Endothelial cell of umbilical vein (primary cell): Measurements from ENCODE around the gene RAB7B. TPM values are rescaled to one million over a fixed set of nuclear protein-coding genes. Genes with fewer than 3 reads are reported as not detected.
A peak's percentile ranks its signal among the peaks of the same experiment; 100 is the strongest.

Experiments used
- BruUV-seq: library from RNA; stranded (reverse); fragments of 400-500 nt; replicated peaks from 2 replicates; lab custom pipeline; 2021; lab: Mats Ljungman, UMichigan
- CTCF ChIA-PET: fragments of 300-600, 350-600 bp; sonication (Branson Sonifier 250); formaldehyde crosslinking; loops from one replicate; lab custom pipeline; 2021; ENCODE audit warnings: antibody characterized with exemption, inconsistent platforms; lab: Charles Lee
- POLR2A ChIA-PET: fragments of 300-600, 350-600 bp; sonication (Branson Sonifier 250); formaldehyde crosslinking; loops from one replicate; lab custom pipeline; 2021; ENCODE audit warnings: antibody characterized with exemption, inconsistent platforms; lab: Charles Lee
- DNase-seq: peaks from one replicate; pipeline ENCODE4 v3.0.0-alpha.2; 2011; ENCODE audit warnings: low read depth, low spot score
- FAIRE-seq: peaks from 2 replicates; lab custom pipeline; 2011; peaks lifted over from hg19 to GRCh38; lab: Jason Lieb, UNC
- H2AFZ ChIP-seq: 2 replicates; pipeline ENCODE4 v1.6.0; 2012; ENCODE audit warnings: low read depth, low read length, control low read depth, inconsistent platforms
- H3K27ac ChIP-seq: 2 replicates; pipeline ENCODE4 v1.5.1; 2011; ENCODE audit warnings: low read depth, mild to moderate bottlenecking, control low read depth, low read length, moderate library complexity; ENCODE audit not compliant: insufficient read depth
- H3K27me3 ChIP-seq, 2 experiments: 2 replicates each; pipeline versions ENCODE4 v1.6.0 to v1.6.1; 2011; ENCODE audit warnings: low read length in 2 of 2, mixed read lengths in 1 of 2; ENCODE audit not compliant: control insufficient read depth in 2 of 2, insufficient read depth in 2 of 2
- H3K36me3 ChIP-seq, 2 experiments: 2 replicates in 1 of 2; 3 replicates in 1 of 2; pipeline ENCODE4 v1.5.1; 2011; ENCODE audit warnings: low read length in 2 of 2, mild to moderate bottlenecking in 1 of 2, moderate library complexity in 1 of 2; ENCODE audit not compliant: control insufficient read depth in 2 of 2, insufficient read depth in 2 of 2; ENCODE audit errors: extremely low read depth in 1 of 2
- H3K4me1 ChIP-seq: 3 replicates; pipeline ENCODE4 v1.5.1; 2011; ENCODE audit warnings: mild to moderate bottlenecking, low read length; ENCODE audit not compliant: control insufficient read depth, insufficient read depth; ENCODE audit errors: extremely low read depth
- H3K4me2 ChIP-seq: 2 replicates; pipeline ENCODE4 v1.6.1; 2011; ENCODE audit warnings: low read length, control low read depth, mixed read lengths; ENCODE audit not compliant: insufficient read depth
- H3K4me3 ChIP-seq, 3 experiments: fragments of 200-600 bp in 1 of 3; sonication (generic), shearing (Covaris generic) in 1 of 3; replicated peaks in 1 of 3; 2 replicates each; pipeline ENCODE4 v1.5.1; 2011 to 2016; ENCODE audit warnings: control low read depth in 3 of 3, low read length in 3 of 3, mild to moderate bottlenecking in 2 of 3, inconsistent platforms in 1 of 3, low read depth in 1 of 3, moderate library complexity in 1 of 3; ENCODE audit not compliant: insufficient read depth in 1 of 3
- H3K79me2 ChIP-seq: 2 replicates; pipeline ENCODE4 v1.6.0; 2012; ENCODE audit warnings: low read length, inconsistent platforms; ENCODE audit not compliant: control insufficient read depth, insufficient read depth
- H3K9ac ChIP-seq: replicated peaks from 2 replicates; pipeline ENCODE3; 2011; ENCODE audit warnings: low read length, control low read depth; ENCODE audit not compliant: insufficient read depth; ENCODE audit errors: extremely low read depth
- H3K9me1 ChIP-seq: replicated peaks from 3 replicates; pipeline ENCODE4 v1.6.0; 2011; ENCODE audit warnings: mild to moderate bottlenecking, low read length; ENCODE audit not compliant: control insufficient read depth, insufficient read depth; ENCODE audit errors: extremely low read depth
- H3K9me3 ChIP-seq: replicated peaks from 2 replicates; pipeline ENCODE4 v1.5.1; 2012; ENCODE audit warnings: low read length, inconsistent platforms; ENCODE audit not compliant: control insufficient read depth, insufficient read depth
- H4K20me1 ChIP-seq: replicated peaks from 2 replicates; pipeline ENCODE3; 2011; ENCODE audit warnings: mild to moderate bottlenecking, low read length; ENCODE audit not compliant: control insufficient read depth, insufficient read depth; ENCODE audit errors: extremely low read depth
- CTCF ChIP-seq, 2 donors: IDR thresholded peaks; 1 replicate in 1 of 2; 2 replicates in 1 of 2; pipeline ENCODE4 v1.5.1; 2011; ENCODE audit warnings: low read length in 2 of 2, mild to moderate bottlenecking in 2 of 2, moderate library complexity in 2 of 2, control low read depth in 1 of 2, inconsistent platforms in 1 of 2, low read depth in 1 of 2; ENCODE audit not compliant: insufficient read depth in 1 of 2; ENCODE audit errors: extremely low read depth in 1 of 2
- EZH2 ChIP-seq: IDR thresholded peaks from 2 replicates; pipeline ENCODE4 v1.6.1; 2012; ENCODE audit warnings: borderline replicate concordance, low read depth, mild to moderate bottlenecking, moderate library complexity, low read length, inconsistent platforms; ENCODE audit not compliant: severe bottlenecking
- FOS ChIP-seq: IDR thresholded peaks from 2 replicates; pipeline ENCODE4 v1.6.1; 2011; ENCODE audit warnings: mild to moderate bottlenecking, low read length, moderate library complexity, borderline replicate concordance; ENCODE audit not compliant: insufficient read depth
- GATA2 ChIP-seq: IDR thresholded peaks from 2 replicates; pipeline ENCODE4 v1.7.0; 2011; ENCODE audit warnings: low read depth, mild to moderate bottlenecking, moderate library complexity, mixed read lengths, low read length; ENCODE audit not compliant: insufficient read length, insufficient read depth
- JUN ChIP-seq: IDR thresholded peaks from 2 replicates; pipeline ENCODE4 v1.6.1; 2011; ENCODE audit warnings: borderline replicate concordance, low read depth; ENCODE audit not compliant: insufficient read length, insufficient read depth
- MAX ChIP-seq: IDR thresholded peaks from 2 replicates; pipeline ENCODE4 v1.6.1; 2011; ENCODE audit not compliant: insufficient read depth, insufficient read length
- MYC ChIP-seq: IDR thresholded peaks from one replicate; pipeline ENCODE4 v1.6.1; 2011; ENCODE audit warnings: mild to moderate bottlenecking, low read depth, low read length
- POLR2A ChIP-seq: IDR thresholded peaks from 2 replicates; pipeline ENCODE4 v1.6.1; 2012; ENCODE audit warnings: low read depth, mild to moderate bottlenecking, control low read depth, low read length
- POLR2AphosphoS5 ChIP-seq: IDR thresholded peaks from 2 replicates; pipeline ENCODE4 v1.6.1; 2012; ENCODE audit warnings: low read depth, mild to moderate bottlenecking, control low read depth, low read length, moderate library complexity; ENCODE audit not compliant: insufficient read depth
- dilution Hi-C: fragments of 300-500 bp; cut with MboI; formaldehyde crosslinking; loops from one replicate; pipeline ENCODE4 v1.15.0; 2019; ENCODE audit warnings: low sequenced_read_pairs; ENCODE audit not compliant: extremely low pct_ligation_motif_present
- intact Hi-C: fragments of 100-400 bp; cut with micrococcal nuclease; formaldehyde crosslinking; loops from one replicate; pipeline ENCODE4 v1.10.0; 2022
- polyA plus RNA-seq, 4 experiments: library from polyadenylated mRNA; depleted of rRNA in 3 of 4; stranded (reverse) in 3 of 4; unstranded in 1 of 4; fragments of >200 nt; gene quantifications; 2 replicates each; pipeline versions ENCODE4 v1.2.1 to v1.2.3, GENCODE V29; 2011 to 2012; ENCODE audit warnings: missing spikeins in 1 of 4
- total RNA-seq: library from RNA; stranded (reverse); gene quantifications from 2 replicates; pipeline ENCODE4 v1.2.3, GENCODE V29; 2021

RAB7B gene
- total and polyA plus RNA-seq, 2 donors (not counting 3 experiments of a cell fraction or from before 2014, with no cell fraction given) = 0.15 TPM; not detected in 1

GRCh38 chr1:206005778-206006180 lies 2.6 kb upstream of the RAB7B start:
- H3K4me3 ChIP-seq = no peak overlapping the region
- peaks cover 2% of the 10 kb centered on the region for H3K4me1 ChIP-seq
- no peaks in the 10 kb centered on the region for H3K79me2 ChIP-seq
- H3K9me3 ChIP-seq = no peaks in the 10 kb centered on the region
- POLR2A ChIA-PET = no interaction called here
- H3K27me3 ChIP-seq = no peaks in the 10 kb centered on the region
- FAIRE-seq (no peak), DNase-seq (no peak)
- no peaks in the 10 kb centered on the region for H4K20me1 ChIP-seq
- intact Hi-C loops = no loop called here
- H3K27ac ChIP-seq = no peak overlapping the region
- no peak for TF ChIP-seq GATA2
- TF ChIP-seq FOS = no peak
- no peak for TF ChIP-seq MAX
- TF ChIP-seq POLR2A = no peak
- TF ChIP-seq EZH2 = no peak
- TF ChIP-seq POLR2AphosphoS5 = no peak
- no peak for TF ChIP-seq JUN
- no peak for TF ChIP-seq CTCF (IDR thresholded peaks at IDR 0.05; ENCODE audit: extremely low read depth in 1 of 2, insufficient read depth in 1 of 2, low read depth in 1 of 2, low read length in 2 of 2)
- no peak for TF ChIP-seq MYC
- no peak overlapping the region for H3K4me2 ChIP-seq
- dilution Hi-C loops = no loop called here
- H2AFZ ChIP-seq = peak overlapping the region; percentile 17
- no TSS peak for BruUV-seq
- no peak overlapping the region for H3K9ac ChIP-seq
- CTCF ChIA-PET = interaction anchor here (0.5 to 1.4 kb wide), 5 partner anchors 13 to 204 kb away, joined by 3 to 4 read pairs (median 4); no protein-coding TSS in a partner anchor
- no peaks in the 10 kb centered on the region for H3K36me3 ChIP-seq
- no peaks in the 10 kb centered on the region for H3K9me1 ChIP-seq
